Mononuclear cell (primary cell): ENCODE results near the gene MEP1B. TPM values are rescaled to one million over a fixed set of nuclear protein-coding genes. Genes with fewer than 3 reads are reported as not detected.
"Not testable (repeated sequence)": the region's sequence is repeated elsewhere in the genome, so short reads cannot be mapped to it uniquely, and the experiment has no call there.

ENCODE experiments used
- H3K27me3 ChIP-seq: 2 replicates; pipeline ENCODE4 v1.6.0; 2011; ENCODE audit warnings: low read length, control low read depth; ENCODE audit not compliant: insufficient read depth
- H3K4me1 ChIP-seq: 2 replicates; pipeline ENCODE4 v1.5.1; 2011; ENCODE audit warnings: mild to moderate bottlenecking, low read length, control low read depth; ENCODE audit not compliant: insufficient read depth
- H3K4me3 ChIP-seq: 2 replicates; pipeline ENCODE4 v1.5.1; 2011; ENCODE audit warnings: mild to moderate bottlenecking, low read length, moderate library complexity
- H3K9me3 ChIP-seq: 2 replicates; pipeline ENCODE4 v1.5.1; 2011; ENCODE audit warnings: low read depth, mild to moderate bottlenecking, control low read depth, low read length
- total RNA-seq: library from RNA; depleted of rRNA; stranded (reverse); fragments of >200 nt; gene quantifications from one replicate; pipeline ENCODE4 v1.2.3, GENCODE V29; 2012

The MEP1B gene
- total RNA-seq, 1 donor = not detected

DNA sequence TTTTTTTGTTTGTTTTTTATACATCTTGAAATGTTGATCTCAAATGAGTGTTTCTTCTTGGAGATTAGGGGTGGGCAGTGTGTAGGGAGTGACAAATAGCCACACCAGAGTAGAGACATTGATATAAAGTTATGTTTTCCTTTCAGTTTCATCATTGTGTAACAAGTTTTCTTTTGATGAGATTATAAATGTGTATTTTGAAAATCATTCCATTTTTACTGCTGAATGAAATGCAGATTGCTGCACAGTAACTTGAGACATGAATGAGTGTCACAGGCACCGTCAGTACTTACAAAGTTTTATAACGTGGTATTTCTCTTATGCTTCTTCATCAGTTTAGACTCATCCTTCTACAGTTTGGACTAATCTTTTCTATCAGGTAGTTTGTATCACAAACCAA lies 370 bp downstream of the MEP1B start:
- H3K27me3 ChIP-seq = no peaks in the 10 kb centered on the region
- H3K9me3 ChIP-seq = no peaks in the 10 kb centered on the region
- H3K4me1 ChIP-seq = no peaks in the 10 kb centered on the region
- H3K4me3 ChIP-seq = no peak overlapping the region

DNA sequence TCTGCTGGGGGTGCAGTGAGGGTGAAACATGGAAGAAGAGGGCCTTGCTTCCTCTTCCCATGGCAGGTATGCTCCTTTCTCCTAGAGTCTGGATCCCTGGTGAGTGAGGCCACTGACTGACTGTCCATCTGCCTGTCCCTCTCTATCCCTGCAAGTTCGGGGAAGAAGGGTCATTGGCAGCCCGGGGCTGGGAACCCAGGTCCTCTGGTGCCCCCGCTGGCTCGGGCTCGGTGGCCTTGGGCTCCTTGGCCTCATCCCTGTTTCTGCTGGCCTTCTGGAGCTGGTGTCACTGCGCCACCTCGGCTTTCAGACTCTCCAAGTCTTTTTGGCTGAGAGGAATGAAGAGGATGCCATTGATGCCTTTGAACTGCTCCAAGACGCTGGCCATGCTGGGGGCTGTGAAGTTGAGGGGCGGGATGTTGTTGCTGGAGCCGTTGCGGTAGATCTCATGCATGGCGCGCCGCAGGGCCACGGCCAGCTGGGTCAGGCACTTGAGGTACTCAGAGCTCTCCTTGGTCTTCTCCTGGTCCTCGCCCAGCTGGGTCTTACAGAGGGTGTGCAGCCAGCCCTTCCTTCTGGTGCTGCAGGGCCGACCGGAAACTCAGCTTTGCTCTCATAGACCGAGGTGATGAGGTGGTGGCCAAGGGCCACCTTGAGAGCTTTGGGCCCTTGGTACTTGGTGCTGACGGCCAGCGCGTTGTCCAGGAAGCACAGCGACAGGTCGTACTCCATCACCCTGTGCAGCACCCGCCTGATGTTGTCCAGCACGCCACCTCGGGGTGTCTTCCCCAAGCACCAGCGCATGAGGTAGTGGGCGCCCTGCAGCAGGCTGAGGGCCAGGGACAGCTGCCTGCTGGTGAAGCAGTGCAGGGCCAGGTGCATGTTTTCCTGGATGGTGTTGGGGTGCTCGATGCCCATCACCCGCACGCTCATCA lies 6.3 kb downstream of the MEP1B start:
- no peaks in the 10 kb centered on the region for H3K9me3 ChIP-seq
- no peaks in the 10 kb centered on the region for H3K27me3 ChIP-seq
- no peak overlapping the region for H3K4me3 ChIP-seq
- no peaks in the 10 kb centered on the region for H3K4me1 ChIP-seq

DNA sequence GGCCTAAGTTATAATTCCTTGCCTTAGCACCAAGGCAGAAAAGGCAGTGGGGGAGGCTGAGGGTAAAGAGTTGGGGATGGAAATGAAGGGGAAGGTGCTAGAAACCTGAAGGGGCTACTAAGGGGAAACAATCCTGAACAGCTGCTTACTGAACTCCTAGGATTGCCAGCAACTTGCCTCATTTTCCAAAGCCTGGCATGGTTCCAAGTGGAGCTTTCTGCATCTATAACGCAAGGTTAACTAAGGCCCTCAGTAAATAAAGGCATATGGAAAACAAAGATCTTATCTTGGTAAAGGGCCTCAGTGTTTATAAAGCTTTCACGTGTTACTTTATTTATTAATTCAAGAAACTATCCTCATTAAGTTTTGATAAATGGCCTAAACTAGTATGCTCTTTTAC lies 10.9 kb downstream of the MEP1B start:
- no peak overlapping the region for H3K4me3 ChIP-seq
- H3K27me3 ChIP-seq = no peaks in the 10 kb centered on the region
- no peaks in the 10 kb centered on the region for H3K4me1 ChIP-seq
- H3K9me3 ChIP-seq = no peaks in the 10 kb centered on the region

DNA sequence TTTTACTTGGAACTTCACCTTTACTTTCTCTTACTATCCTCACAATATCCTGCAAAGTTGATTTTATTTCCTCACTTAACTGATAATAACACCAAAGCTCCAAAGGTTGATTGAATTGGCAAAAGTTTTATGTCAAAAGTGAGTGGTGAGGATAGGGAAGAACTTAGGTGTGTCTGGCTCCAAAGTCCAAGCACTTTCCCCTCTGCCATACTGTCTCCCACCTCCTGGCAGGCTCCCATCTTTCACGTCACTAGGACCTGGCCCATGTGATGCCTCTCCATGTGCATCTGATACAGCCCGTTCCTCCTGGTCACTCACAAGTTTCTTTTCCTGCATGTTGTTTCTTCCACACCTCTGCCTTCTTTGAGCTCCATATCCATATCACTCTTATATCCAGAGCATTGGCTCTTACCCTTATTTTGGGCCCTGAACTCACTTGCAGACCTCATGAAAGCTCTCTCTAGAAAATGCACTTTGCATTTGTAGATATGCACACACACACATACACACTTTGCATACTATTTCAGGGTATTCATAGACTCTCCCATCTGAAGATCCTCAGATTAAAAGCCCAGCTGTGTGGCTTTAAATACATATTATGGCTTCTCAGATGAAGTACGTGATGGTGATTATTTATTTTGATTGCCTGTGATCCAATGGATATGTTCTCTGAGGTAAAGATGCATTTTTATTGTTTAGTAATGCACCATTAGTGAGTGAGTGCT lies 12.3 kb downstream of the MEP1B start:
- Histone ChIP-seq H3K9me3 (no peaks in the 10 kb centered on the region), H3K27me3 (no peaks in the 10 kb centered on the region)

DNA sequence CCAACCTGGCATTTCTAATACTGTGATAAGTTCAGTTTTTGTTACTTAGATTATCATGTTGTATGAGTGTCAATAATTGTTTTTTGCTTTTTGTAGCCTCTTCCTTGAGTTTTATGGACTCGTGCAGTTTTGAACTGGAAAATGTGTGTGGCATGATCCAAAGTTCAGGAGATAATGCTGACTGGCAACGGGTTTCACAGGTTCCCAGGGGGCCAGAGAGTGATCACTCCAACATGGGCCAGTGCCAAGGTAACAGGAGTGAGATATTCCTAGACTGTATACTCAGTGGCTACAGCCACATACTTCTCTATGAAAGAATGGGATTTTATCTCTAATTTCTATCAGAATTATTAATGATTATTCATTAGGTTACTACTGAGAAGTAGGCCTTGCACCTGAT lies 18.2 kb downstream of the MEP1B start:
- no peaks in the 10 kb centered on the region for H3K4me1 ChIP-seq
- H3K27me3 ChIP-seq = no peaks in the 10 kb centered on the region
- no peaks in the 10 kb centered on the region for H3K9me3 ChIP-seq
- no peak overlapping the region for H3K4me3 ChIP-seq

More for the DNA sequence above, 12.3 kb downstream of the MEP1B start:
- no peak overlapping the region for H3K4me3 ChIP-seq
- H3K4me1 ChIP-seq = no peaks in the 10 kb centered on the region

DNA sequence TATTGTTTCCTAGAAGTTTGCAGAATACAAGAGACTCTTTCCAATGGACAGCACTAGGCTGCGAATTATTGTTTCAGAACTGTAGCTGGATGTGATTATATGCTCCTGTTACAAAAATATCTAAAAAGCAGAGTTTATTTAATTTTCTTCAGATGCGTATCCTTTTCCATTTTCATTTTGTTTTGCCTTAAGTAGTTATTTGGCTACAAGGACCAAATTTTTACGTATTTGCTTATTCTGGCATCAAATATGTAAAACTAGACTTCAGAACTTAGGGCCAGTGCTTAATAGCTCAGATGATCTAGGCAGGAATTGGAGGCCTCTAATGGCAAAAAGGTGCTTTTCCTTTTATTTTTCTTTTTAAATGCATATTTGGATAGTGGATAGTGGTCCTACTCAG lies 18.7 kb downstream of the MEP1B start:
- Histone ChIP-seq H3K4me3 (no peak overlapping the region), H3K4me1 (no peaks in the 10 kb centered on the region)

DNA sequence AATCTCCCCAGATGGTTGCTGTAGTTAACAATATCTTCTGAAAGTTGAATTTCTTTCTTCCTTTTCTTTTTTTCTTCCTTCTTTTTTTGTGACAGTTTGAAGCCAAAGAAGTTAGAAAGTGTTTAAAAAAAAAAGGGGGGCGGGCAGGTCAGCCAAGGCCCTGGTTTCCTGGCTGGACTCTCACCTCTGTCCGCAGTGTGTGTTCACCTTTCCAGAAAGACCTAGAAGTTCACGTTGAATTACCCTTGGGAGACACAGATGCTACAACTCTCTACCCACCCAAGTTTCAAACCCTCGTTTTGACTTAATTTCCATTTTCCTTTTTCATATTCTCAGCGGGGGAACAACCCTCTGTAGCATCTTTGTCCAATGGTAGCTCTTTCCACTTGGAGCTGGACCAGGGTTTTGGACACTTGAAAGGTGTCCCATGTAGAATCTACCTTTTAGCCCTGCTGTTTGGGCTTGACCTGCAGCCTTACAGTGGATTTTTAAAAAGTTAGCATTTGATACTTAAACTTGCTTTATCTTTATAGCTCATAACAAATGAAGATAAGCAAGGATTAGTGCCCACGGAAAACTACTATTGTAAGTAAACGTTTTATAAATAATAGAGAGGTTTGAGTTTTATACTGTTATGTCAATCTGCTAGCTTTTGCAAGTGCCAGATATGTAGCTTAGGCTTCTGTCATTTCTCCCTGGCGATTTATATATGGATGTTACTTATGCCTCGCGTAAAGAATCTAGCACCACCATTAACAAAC lies 20.0 kb downstream of the MEP1B start:
- no peaks in the 10 kb centered on the region for H3K27me3 ChIP-seq
- no peaks in the 10 kb centered on the region for H3K9me3 ChIP-seq
- H3K4me1 ChIP-seq = no peaks in the 10 kb centered on the region
- no peak overlapping the region for H3K4me3 ChIP-seq

More for the DNA sequence above, 18.7 kb downstream of the MEP1B start:
- H3K9me3 ChIP-seq = no peaks in the 10 kb centered on the region
- H3K27me3 ChIP-seq = no peaks in the 10 kb centered on the region

DNA sequence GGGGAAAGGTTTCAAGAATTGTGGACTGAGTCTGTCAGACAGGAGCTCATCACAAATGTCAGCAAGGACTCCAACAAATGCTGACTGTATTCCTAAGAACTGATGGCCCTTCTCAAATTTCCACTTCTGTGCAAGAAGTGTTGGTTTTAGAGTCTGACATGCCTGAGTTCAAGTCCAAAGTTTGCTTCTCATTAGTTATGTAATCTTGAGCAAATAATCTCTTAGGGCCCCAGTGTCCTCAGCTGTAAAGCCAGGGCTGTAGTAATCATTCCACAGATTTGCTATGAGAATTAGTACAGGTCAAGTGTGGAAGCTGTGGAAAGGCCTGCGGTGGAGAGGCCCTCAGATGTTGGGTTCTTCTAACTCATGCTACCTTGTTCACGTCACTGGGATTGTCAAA lies 23.9 kb downstream of the MEP1B start:
- no peaks in the 10 kb centered on the region for H3K27me3 ChIP-seq
- H3K4me3 ChIP-seq = no peak overlapping the region
- H3K9me3 ChIP-seq = no peaks in the 10 kb centered on the region
- no peaks in the 10 kb centered on the region for H3K4me1 ChIP-seq

DNA sequence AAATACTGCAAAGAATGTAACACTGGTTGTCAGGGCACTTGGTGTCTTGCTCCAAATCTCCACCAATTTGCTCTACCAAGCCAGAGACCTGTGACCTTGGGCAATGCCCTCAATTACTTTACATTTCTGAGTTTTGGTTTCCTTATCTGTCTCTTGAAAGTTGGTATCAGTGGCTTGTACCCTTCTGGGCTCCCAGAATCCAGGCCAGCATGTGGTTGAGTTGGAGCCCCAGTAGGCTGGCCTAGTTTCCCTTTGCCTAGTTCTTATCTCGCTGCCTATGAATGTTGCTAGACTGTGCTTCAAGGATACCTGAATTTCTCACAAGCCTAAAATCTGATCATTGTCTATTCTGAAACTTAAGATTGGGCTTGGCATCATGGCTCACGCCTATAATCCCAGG lies 26.6 kb downstream of the MEP1B start:
- H3K27me3 ChIP-seq = no peaks in the 10 kb centered on the region

DNA sequence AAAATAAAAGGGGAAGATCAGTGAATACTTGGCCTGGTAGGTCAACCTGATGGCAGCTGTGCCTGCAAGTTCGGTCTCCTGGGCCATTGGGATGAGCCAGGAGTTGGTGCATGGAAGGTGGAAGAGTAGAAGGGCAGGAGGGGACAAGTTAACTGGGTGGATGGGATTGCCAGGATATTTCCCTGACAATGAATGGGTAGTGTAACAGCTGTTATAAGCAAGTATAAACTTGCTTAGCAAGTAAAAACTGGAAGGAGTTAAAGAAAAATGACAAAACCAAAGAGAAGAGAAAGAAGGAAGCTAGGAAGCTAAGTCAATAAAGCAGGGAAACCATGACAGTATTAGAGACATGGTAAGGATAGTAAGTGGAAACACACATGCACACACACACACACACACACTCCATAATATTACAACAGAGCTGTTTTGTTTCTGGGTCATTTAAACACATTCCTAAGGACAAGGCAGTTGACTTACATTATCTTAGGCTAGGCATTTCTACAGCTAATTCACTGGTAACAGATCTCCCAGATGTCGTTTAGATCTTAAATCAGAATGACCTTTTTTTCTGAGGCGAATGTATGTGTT lies 29.7 kb downstream of the MEP1B start:
- Histone ChIP-seq H3K27me3 (no peaks in the 10 kb centered on the region), H3K4me3 (no peak overlapping the region), H3K4me1 (no peaks in the 10 kb centered on the region), H3K9me3 (no peaks in the 10 kb centered on the region)

More for the DNA sequence above, 26.6 kb downstream of the MEP1B start:
- H3K9me3 ChIP-seq = no peaks in the 10 kb centered on the region
- no peak overlapping the region for H3K4me3 ChIP-seq
- no peaks in the 10 kb centered on the region for H3K4me1 ChIP-seq

DNA sequence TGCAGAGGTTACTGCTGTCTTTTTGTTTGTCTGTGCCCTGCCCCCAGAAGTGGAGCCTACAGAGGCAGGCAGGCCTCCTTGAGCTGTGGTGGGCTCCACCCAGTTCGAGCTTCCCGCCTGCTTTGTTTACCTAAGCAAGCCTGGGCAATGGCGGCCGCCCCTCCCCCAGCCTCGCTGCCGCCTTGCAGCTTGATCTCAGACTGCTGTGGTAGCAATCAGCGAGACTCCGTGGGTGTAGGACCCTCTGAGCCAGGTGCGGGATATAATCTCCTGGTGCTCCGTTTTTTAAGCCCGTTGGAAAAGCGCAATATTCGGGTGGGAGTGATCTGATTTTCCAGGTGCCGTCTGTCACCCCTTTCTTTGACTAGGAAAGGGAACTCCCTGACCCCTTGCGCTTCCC lies 43.5 kb downstream of the MEP1B start:
- not testable (repeated sequence) for H3K4me1 ChIP-seq, H3K9me3 ChIP-seq, H3K27me3 ChIP-seq, H3K4me3 ChIP-seq

DNA sequence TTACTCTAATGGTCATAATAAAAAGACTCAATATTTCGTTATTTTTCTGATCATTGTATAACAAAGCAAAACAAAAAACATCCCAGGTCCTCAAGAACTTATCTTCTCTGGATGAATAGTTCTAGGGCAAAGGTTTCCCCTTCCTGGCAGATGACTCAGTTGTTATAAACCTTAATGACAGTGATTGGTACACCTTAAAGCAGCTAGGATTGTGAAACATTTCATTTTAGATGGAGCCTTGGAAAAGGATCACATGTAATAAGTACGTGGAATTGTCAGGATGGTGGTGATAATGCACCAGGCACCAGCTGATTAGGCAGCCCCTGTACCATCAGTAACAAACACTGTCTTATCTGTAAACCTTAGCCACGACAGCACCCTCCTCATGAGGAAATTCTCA lies 47.2 kb downstream of the MEP1B start:
- no peaks in the 10 kb centered on the region for H3K4me1 ChIP-seq
- no peaks in the 10 kb centered on the region for H3K9me3 ChIP-seq
- H3K27me3 ChIP-seq = no peaks in the 10 kb centered on the region
- no peak overlapping the region for H3K4me3 ChIP-seq

DNA sequence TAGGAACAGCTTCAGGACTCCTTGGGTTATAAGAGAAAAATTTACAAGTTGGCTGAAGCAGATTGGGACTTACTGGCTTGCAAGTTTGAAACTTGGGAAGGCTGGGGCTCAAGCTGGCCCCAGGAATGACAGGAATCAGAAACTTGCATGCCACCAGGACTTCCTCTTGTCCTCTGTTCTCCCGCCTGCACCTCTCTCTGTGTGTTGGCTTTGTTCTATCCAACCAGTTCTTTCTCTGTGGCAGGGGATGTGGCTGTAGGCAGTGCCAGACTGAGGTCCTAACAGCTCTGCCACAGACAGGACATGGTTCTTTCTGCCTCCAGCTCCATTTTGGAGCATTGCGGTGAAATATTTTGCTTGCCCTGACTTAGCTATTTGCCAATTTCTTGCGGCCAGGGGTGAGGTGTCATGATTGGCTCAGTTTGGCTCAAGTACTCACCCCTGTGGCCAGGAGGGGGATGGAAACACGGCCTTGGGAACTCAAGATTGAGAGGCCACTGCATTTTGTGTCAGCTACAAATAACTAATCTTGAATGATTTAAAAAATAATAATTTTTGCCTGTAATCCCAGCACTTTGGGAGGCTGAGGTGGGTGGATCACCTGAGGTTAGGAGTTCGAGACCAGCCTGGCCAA lies 48.9 kb downstream of the MEP1B start:
- H3K27me3 ChIP-seq = no peaks in the 10 kb centered on the region
- H3K9me3 ChIP-seq = no peaks in the 10 kb centered on the region
- no peak overlapping the region for H3K4me3 ChIP-seq
- no peaks in the 10 kb centered on the region for H3K4me1 ChIP-seq

DNA sequence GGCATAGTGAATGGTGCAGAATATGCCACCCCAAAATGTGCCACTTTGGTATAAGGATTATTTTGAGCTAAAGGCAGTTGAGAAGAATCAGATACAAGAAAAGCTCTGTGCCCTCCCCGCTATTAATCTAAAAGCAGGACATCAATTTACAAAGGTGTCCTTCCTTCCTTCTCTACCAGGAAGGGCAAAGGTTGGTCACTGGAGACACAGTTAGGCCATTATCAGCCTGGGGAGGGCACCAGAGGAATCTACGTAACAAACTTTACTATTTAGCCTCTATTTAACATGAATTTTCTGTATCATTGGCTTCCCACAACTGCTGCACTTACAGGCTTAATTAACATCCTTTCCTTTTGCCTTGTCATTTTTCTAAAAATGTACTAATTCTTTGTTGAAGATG lies 52.6 kb downstream of the MEP1B start:
- no peaks in the 10 kb centered on the region for H3K4me1 ChIP-seq
- no peak overlapping the region for H3K4me3 ChIP-seq
- no peaks in the 10 kb centered on the region for H3K9me3 ChIP-seq
- no peaks in the 10 kb centered on the region for H3K27me3 ChIP-seq
